ENCODE data around the gene TMEM132D. TPM values are rescaled to one million over a fixed set of nuclear protein-coding genes. Genes with fewer than 3 reads are reported as not detected.

Gene TMEM132D
- total RNA-seq, 1 donor from 2014 or later, result 1.1 TPM

DNA sequence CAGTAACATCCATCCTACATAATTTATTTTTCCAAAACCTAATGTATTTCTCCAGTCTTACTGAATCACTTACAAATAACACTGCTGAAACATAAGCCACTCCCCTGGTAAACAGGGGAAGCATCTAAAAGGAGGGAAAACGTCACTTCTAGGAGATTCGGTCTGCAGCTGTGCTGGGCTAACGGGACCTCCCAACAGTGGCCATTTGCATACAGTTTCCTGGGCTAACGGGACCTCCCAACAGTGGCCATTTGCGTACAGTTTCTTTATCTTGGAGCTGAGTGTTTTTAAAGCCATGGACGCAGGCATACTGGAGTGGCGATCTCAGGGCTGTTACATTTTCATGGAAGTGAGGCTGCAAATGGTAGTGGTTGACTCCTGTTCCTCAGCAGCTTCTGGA, 242.9 kb downstream of the TMEM132D start:
- peaks cover 4% of the 10 kb centered on the region for H3K27me3 Mint-ChIP-seq (ENCODE audit: insufficient read depth, low read depth)
- H3K36me3 Mint-ChIP-seq, result no peaks in the 10 kb centered on the region
- Histone ChIP-seq H3K27ac (no peak overlapping the region), H3K4me2 (no peak overlapping the region), H3K4me1 (peaks cover 17% of the 10 kb centered on the region), H2AFZ (replicated peaks) (no peak overlapping the region), H3F3A (ENCODE audit: low read depth) (no peaks in the 10 kb centered on the region), H3K27me3 (no peaks in the 10 kb centered on the region), H3K79me2 (ENCODE audit: low read depth) (no peaks in the 10 kb centered on the region), H3K9ac (no peak overlapping the region), H3K4me3 (no peak overlapping the region), H3K9me3 (ENCODE audit: low read depth) (no peaks in the 10 kb centered on the region), H4K20me1 (ENCODE audit: low read depth) (no peaks in the 10 kb centered on the region), H3K36me3 (no peaks in the 10 kb centered on the region)
- TF ChIP-seq EZH2phosphoT487 (IDR thresholded peaks at IDR 0.05), result no peak
- TF ChIP-seq, protein P1, sequence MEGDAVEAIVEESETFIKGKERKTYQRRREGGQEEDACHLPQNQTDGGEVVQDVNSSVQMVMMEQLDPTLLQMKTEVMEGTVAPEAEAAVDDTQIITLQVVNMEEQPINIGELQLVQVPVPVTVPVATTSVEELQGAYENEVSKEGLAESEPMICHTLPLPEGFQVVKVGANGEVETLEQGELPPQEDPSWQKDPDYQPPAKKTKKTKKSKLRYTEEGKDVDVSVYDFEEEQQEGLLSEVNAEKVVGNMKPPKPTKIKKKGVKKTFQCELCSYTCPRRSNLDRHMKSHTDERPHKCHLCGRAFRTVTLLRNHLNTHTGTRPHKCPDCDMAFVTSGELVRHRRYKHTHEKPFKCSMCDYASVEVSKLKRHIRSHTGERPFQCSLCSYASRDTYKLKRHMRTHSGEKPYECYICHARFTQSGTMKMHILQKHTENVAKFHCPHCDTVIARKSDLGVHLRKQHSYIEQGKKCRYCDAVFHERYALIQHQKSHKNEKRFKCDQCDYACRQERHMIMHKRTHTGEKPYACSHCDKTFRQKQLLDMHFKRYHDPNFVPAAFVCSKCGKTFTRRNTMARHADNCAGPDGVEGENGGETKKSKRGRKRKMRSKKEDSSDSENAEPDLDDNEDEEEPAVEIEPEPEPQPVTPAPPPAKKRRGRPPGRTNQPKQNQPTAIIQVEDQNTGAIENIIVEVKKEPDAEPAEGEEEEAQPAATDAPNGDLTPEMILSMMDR (IDR thresholded peaks at IDR 0.05), result no peak
- no peak for TF ChIP-seq EZH2 (IDR thresholded peaks at IDR 0.05)
- no peak for DNase-seq (ENCODE audit: low spot score)
- peaks cover 31% of the 10 kb centered on the region for H3K4me1 Mint-ChIP-seq
- H3K27ac Mint-ChIP-seq, result no peak overlapping the region
- H3K4me3 Mint-ChIP-seq, result no peak overlapping the region
- H3K9me3 Mint-ChIP-seq, result peaks cover 6% of the 10 kb centered on the region

GRCh38 chr12:129659961-129660622, 243.7 kb downstream of the TMEM132D start:
- Histone ChIP-seq H3F3A (ENCODE audit: low read depth) (no peaks in the 10 kb centered on the region), H4K20me1 (ENCODE audit: low read depth) (no peaks in the 10 kb centered on the region), H3K36me3 (no peaks in the 10 kb centered on the region), H3K9ac (no peak overlapping the region), H3K79me2 (ENCODE audit: low read depth) (no peaks in the 10 kb centered on the region), H3K4me2 (no peak overlapping the region), H3K4me1 (peaks cover 17% of the 10 kb centered on the region), H3K27me3 (no peaks in the 10 kb centered on the region), H3K27ac (no peak overlapping the region), H3K9me3 (ENCODE audit: low read depth) (no peaks in the 10 kb centered on the region), H3K4me3 (no peak overlapping the region), H2AFZ (replicated peaks) (no peak overlapping the region)
- DNase-seq (ENCODE audit: low spot score), result no peak
- Mint-ChIP-seq H3K4me1 (peaks cover 31% of the 10 kb centered on the region), H3K36me3 (no peaks in the 10 kb centered on the region), H3K27me3 (ENCODE audit: insufficient read depth, low read depth) (peaks cover 5% of the 10 kb centered on the region), H3K27ac (peak overlapping the region; percentile 1), H3K9me3 (peaks cover 6% of the 10 kb centered on the region), H3K4me3 (no peak overlapping the region)
- TF ChIP-seq EZH2 (IDR thresholded peaks at IDR 0.05) (no peak), EZH2phosphoT487 (IDR thresholded peaks at IDR 0.05) (no peak)
- TF ChIP-seq, protein P1 (IDR thresholded peaks at IDR 0.05), result no peak

DNA sequence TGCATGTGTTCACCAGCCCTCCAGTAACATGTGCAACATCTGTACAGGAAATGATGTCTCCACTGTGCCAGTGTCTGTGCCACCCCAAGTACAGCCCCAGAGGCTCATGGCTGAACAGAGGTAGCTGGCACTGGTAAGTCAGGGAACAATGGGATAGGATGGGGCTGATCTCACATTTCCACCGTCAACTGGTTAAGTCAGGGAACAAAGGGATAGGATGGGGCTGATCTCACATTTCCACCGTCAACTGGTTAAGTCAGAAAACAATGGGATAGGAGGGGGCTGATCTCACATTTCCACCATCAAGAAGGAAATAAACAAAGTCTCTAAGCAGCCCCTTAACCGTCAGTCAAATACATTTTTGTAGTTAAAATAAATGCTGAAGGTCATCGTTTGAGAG, 246.6 kb downstream of the TMEM132D start:
- no peak overlapping the region for H3K4me3 ChIP-seq
- H4K20me1 ChIP-seq (ENCODE audit: low read depth), result no peaks in the 10 kb centered on the region
- peaks cover 17% of the 10 kb centered on the region for H3K4me1 ChIP-seq
- no peaks in the 10 kb centered on the region for H3K79me2 ChIP-seq (ENCODE audit: low read depth)
- H2AFZ ChIP-seq (replicated peaks), result peak overlapping the region; percentile 23
- Mint-ChIP-seq H3K27me3 (ENCODE audit: insufficient read depth, low read depth) (peaks cover 4% of the 10 kb centered on the region), H3K4me1 (peaks cover 31% of the 10 kb centered on the region), H3K36me3 (peaks cover 5% of the 10 kb centered on the region), H3K9me3 (peaks cover 7% of the 10 kb centered on the region), H3K4me3 (no peak overlapping the region), H3K27ac (peak overlapping the region; percentile 61)
- H3K27ac ChIP-seq, result no peak overlapping the region
- no peaks in the 10 kb centered on the region for H3K36me3 ChIP-seq
- no peaks in the 10 kb centered on the region for H3K27me3 ChIP-seq
- no peaks in the 10 kb centered on the region for H3K9me3 ChIP-seq (ENCODE audit: low read depth)
- no peak overlapping the region for H3K9ac ChIP-seq
- H3K4me2 ChIP-seq, result peak overlapping the region; percentile 13
- H3F3A ChIP-seq (ENCODE audit: low read depth), result no peaks in the 10 kb centered on the region
- TF ChIP-seq EZH2phosphoT487 (IDR thresholded peaks at IDR 0.05) (no peak), EZH2 (IDR thresholded peaks at IDR 0.05) (no peak)
- TF ChIP-seq, protein P1 (IDR thresholded peaks at IDR 0.05), result no peak
- DNase-seq (ENCODE audit: low spot score), result peak; percentile 58
